WTC11 (cell line): Measurements from ENCODE around the gene ZFP92. TPM values are rescaled to one million over a fixed set of nuclear protein-coding genes. Genes with fewer than 3 reads are reported as not detected.

ENCODE experiments used
- ATAC-seq: fragments of 200-7000 bp; cut with Tn5 transposase; 2 replicates; pipeline ENCODE4 v1.10.0; 2021; ENCODE audit warnings: mild to moderate bottlenecking, moderate library complexity
- CTCF ChIA-PET: fragments of 300-600 bp; sonication (Branson Sonifier 250); formaldehyde crosslinking; loops from one replicate; lab custom pipeline; 2021; ENCODE audit warnings: antibody characterized with exemption; lab: Charles Lee
- POLR2A ChIA-PET: fragments of 350-600 bp; sonication (Branson Sonifier 250); formaldehyde crosslinking; loops from one replicate; lab custom pipeline; 2021; ENCODE audit warnings: antibody characterized with exemption; lab: Charles Lee
- DNase-seq: peaks from one replicate; pipeline ENCODE4 v3.0.0; 2021; ENCODE audit warnings: low spot score
- H3K27ac Mint-ChIP-seq: 2 replicates; pipeline ENCODE4 v1.8.0; 2021; ENCODE audit warnings: mixed read lengths
- H3K27me3 Mint-ChIP-seq: 2 replicates; pipeline ENCODE4 v1.8.0; 2021; ENCODE audit warnings: low read depth, mild to moderate bottlenecking, moderate library complexity, mixed read lengths
- H3K36me3 Mint-ChIP-seq: 2 replicates; pipeline ENCODE4 v1.8.0; 2021; ENCODE audit warnings: mixed read lengths
- H3K4me1 Mint-ChIP-seq: 2 replicates; pipeline ENCODE4 v1.8.0; 2022; ENCODE audit warnings: mixed read lengths
- H3K4me3 Mint-ChIP-seq: 2 replicates; pipeline ENCODE4 v1.8.0; 2021; ENCODE audit warnings: mild to moderate bottlenecking, moderate library complexity, mixed read lengths
- H3K9me3 Mint-ChIP-seq: 2 replicates; pipeline ENCODE4 v1.8.0; 2021; ENCODE audit warnings: mixed read lengths
- CREB1 ChIP-seq: sonication (generic); formaldehyde crosslinking; IDR thresholded peaks from 2 replicates; pipeline ENCODE4 v1.8.0; 2023; ENCODE audit warnings: mild to moderate bottlenecking, missing genetic modification reagents
- EMX1 ChIP-seq: fragments of 250-450 bp; sonication (Bioruptor Pico); IDR thresholded peaks from 2 replicates; pipeline ENCODE4 v1.8.0; 2021; ENCODE audit warnings: mild to moderate bottlenecking
- NFE2L1 ChIP-seq: sonication (generic); formaldehyde crosslinking; IDR thresholded peaks from 2 replicates; pipeline ENCODE4 v1.8.1; 2023; ENCODE audit warnings: missing genetic modification reagents
- NR3C1 ChIP-seq: sonication (generic); formaldehyde crosslinking; conservative IDR thresholded peaks from 2 replicates; pipeline ENCODE4 v1.8.1; 2023; ENCODE audit warnings: low read depth, mild to moderate bottlenecking, missing genetic modification reagents
- TEAD4 ChIP-seq: sonication (generic); formaldehyde crosslinking; IDR thresholded peaks from 2 replicates; pipeline ENCODE4 v1.8.0; 2022; ENCODE audit warnings: mild to moderate bottlenecking, missing genetic modification reagents
- total RNA-seq: library from RNA; stranded (reverse); gene quantifications from 3 replicates; pipeline ENCODE4 v1.2.3, GENCODE V29; 2021
- TF ChIP-seq, protein P1 (sequence below): sonication (generic); formaldehyde crosslinking; IDR thresholded peaks from 2 replicates; pipeline ENCODE4 v1.8.1; 2023; ENCODE audit warnings: mild to moderate bottlenecking, missing genetic modification reagents
- TF ChIP-seq, protein P2 (sequence below): sonication (generic); formaldehyde crosslinking; IDR thresholded peaks from 2 replicates; pipeline ENCODE4 v1.8.1; 2023; ENCODE audit warnings: mild to moderate bottlenecking, missing genetic modification reagents
- TF ChIP-seq, protein P3 (sequence below): fragments of 250-450 bp; sonication (Bioruptor Pico); IDR thresholded peaks from 2 replicates; pipeline ENCODE4 v1.9.0; 2021; ENCODE audit warnings: moderate library complexity, mild to moderate bottlenecking, inconsistent platforms, borderline replicate concordance
- TF ChIP-seq, protein P4 (sequence below): sonication (generic); formaldehyde crosslinking; conservative IDR thresholded peaks from 2 replicates; pipeline ENCODE4 v1.8.1; 2022; ENCODE audit warnings: mild to moderate bottlenecking, missing genetic modification reagents
- TF ChIP-seq, protein P5 (sequence below): fragments of 250-450 bp; sonication (Bioruptor Pico); IDR thresholded peaks from 2 replicates; pipeline ENCODE4 v1.9.0; 2021; ENCODE audit warnings: mild to moderate bottlenecking, borderline replicate concordance
- TF ChIP-seq, protein P6 (sequence below): fragments of 250-450 bp; sonication (Bioruptor Pico); IDR thresholded peaks from 2 replicates; pipeline ENCODE4 v1.9.0; 2021; ENCODE audit warnings: mild to moderate bottlenecking

ZFP92 gene
- total RNA-seq, 1 experiment from 2014 or later: 0.31 TPM

DNA sequence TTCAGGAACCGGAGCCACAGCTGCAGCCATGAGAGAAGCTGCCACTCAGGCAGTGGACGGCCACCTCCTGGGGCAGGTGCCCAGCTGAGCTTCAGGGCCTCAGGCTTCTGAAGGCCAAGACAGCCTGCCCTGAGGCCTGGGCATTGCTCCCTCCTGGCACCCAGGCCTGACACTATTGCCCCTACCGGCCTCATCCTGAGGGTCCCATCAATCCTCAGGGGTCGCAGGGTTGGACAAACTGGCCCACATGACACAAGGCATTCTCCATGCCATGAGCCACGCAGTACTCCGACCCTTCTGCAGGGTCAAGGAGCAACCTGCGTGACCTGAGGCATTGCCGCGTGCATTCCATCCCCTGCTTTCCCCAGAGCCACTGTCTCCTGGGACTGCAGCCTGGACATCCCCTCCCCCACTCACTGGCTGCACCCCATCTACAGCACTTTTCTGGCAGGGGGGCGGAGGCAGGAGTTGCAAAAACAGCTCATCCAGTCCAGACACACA lies 3.0 kb upstream of the ZFP92 start:
- Mint-ChIP-seq H3K9me3 (no peaks in the 10 kb centered on the region), H3K36me3 (no peaks in the 10 kb centered on the region)
- POLR2A ChIA-PET: no interaction called here

More for the DNA sequence above, 3.0 kb upstream of the ZFP92 start:
- peaks cover 8% of the 10 kb centered on the region for H3K4me1 Mint-ChIP-seq
- H3K27ac Mint-ChIP-seq: no peak overlapping the region
- no peak for ATAC-seq
- CTCF ChIA-PET: no interaction called here
- no peak overlapping the region for H3K4me3 Mint-ChIP-seq
- no peak for DNase-seq
- peaks cover 19% of the 10 kb centered on the region for H3K27me3 Mint-ChIP-seq
- TF ChIP-seq NFE2L1 (CRISPR knock-in tag): no peak
- TF ChIP-seq CREB1: no peak
- TF ChIP-seq NR3C1 (CRISPR knock-in tag): no peak
- TF ChIP-seq TEAD4 (CRISPR knock-in tag): no peak
- TF ChIP-seq, protein P1, sequence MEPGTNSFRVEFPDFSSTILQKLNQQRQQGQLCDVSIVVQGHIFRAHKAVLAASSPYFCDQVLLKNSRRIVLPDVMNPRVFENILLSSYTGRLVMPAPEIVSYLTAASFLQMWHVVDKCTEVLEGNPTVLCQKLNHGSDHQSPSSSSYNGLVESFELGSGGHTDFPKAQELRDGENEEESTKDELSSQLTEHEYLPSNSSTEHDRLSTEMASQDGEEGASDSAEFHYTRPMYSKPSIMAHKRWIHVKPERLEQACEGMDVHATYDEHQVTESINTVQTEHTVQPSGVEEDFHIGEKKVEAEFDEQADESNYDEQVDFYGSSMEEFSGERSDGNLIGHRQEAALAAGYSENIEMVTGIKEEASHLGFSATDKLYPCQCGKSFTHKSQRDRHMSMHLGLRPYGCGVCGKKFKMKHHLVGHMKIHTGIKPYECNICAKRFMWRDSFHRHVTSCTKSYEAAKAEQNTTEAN (CRISPR knock-in tag): no peak
- TF ChIP-seq EMX1: no peak
- TF ChIP-seq, protein P2, sequence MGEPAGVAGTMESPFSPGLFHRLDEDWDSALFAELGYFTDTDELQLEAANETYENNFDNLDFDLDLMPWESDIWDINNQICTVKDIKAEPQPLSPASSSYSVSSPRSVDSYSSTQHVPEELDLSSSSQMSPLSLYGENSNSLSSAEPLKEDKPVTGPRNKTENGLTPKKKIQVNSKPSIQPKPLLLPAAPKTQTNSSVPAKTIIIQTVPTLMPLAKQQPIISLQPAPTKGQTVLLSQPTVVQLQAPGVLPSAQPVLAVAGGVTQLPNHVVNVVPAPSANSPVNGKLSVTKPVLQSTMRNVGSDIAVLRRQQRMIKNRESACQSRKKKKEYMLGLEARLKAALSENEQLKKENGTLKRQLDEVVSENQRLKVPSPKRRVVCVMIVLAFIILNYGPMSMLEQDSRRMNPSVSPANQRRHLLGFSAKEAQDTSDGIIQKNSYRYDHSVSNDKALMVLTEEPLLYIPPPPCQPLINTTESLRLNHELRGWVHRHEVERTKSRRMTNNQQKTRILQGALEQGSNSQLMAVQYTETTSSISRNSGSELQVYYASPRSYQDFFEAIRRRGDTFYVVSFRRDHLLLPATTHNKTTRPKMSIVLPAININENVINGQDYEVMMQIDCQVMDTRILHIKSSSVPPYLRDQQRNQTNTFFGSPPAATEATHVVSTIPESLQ (CRISPR knock-in tag): no peak
- TF ChIP-seq, protein P3, sequence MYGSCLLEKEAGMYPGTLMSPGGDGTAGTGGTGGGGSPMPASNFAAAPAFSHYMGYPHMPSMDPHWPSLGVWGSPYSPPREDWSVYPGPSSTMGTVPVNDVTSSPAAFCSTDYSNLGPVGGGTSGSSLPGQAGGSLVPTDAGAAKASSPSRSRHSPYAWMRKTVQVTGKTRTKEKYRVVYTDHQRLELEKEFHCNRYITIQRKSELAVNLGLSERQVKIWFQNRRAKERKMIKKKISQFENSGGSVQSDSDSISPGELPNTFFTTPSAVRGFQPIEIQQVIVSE (CRISPR knock-in tag): no peak
- TF ChIP-seq, protein P4, sequence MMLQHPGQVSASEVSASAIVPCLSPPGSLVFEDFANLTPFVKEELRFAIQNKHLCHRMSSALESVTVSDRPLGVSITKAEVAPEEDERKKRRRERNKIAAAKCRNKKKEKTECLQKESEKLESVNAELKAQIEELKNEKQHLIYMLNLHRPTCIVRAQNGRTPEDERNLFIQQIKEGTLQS (CRISPR knock-in tag): no peak
- TF ChIP-seq, protein P5, sequence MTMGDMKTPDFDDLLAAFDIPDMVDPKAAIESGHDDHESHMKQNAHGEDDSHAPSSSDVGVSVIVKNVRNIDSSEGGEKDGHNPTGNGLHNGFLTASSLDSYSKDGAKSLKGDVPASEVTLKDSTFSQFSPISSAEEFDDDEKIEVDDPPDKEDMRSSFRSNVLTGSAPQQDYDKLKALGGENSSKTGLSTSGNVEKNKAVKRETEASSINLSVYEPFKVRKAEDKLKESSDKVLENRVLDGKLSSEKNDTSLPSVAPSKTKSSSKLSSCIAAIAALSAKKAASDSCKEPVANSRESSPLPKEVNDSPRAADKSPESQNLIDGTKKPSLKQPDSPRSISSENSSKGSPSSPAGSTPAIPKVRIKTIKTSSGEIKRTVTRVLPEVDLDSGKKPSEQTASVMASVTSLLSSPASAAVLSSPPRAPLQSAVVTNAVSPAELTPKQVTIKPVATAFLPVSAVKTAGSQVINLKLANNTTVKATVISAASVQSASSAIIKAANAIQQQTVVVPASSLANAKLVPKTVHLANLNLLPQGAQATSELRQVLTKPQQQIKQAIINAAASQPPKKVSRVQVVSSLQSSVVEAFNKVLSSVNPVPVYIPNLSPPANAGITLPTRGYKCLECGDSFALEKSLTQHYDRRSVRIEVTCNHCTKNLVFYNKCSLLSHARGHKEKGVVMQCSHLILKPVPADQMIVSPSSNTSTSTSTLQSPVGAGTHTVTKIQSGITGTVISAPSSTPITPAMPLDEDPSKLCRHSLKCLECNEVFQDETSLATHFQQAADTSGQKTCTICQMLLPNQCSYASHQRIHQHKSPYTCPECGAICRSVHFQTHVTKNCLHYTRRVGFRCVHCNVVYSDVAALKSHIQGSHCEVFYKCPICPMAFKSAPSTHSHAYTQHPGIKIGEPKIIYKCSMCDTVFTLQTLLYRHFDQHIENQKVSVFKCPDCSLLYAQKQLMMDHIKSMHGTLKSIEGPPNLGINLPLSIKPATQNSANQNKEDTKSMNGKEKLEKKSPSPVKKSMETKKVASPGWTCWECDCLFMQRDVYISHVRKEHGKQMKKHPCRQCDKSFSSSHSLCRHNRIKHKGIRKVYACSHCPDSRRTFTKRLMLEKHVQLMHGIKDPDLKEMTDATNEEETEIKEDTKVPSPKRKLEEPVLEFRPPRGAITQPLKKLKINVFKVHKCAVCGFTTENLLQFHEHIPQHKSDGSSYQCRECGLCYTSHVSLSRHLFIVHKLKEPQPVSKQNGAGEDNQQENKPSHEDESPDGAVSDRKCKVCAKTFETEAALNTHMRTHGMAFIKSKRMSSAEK (CRISPR knock-in tag): no peak
- TF ChIP-seq, protein P6, sequence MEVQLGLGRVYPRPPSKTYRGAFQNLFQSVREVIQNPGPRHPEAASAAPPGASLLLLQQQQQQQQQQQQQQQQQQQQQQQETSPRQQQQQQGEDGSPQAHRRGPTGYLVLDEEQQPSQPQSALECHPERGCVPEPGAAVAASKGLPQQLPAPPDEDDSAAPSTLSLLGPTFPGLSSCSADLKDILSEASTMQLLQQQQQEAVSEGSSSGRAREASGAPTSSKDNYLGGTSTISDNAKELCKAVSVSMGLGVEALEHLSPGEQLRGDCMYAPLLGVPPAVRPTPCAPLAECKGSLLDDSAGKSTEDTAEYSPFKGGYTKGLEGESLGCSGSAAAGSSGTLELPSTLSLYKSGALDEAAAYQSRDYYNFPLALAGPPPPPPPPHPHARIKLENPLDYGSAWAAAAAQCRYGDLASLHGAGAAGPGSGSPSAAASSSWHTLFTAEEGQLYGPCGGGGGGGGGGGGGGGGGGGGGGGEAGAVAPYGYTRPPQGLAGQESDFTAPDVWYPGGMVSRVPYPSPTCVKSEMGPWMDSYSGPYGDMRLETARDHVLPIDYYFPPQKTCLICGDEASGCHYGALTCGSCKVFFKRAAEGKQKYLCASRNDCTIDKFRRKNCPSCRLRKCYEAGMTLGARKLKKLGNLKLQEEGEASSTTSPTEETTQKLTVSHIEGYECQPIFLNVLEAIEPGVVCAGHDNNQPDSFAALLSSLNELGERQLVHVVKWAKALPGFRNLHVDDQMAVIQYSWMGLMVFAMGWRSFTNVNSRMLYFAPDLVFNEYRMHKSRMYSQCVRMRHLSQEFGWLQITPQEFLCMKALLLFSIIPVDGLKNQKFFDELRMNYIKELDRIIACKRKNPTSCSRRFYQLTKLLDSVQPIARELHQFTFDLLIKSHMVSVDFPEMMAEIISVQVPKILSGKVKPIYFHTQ (CRISPR knock-in tag): no peak
